NCI-H146 (cell line): ENCODE measurements around the gene GSTM3.
"Not testable (repeated sequence)": the region's sequence is repeated elsewhere in the genome, so short reads cannot be mapped to it uniquely, and the experiment has no call there.

Experiments
- DNase-seq: peaks from one replicate; lab custom pipeline; 2025; lab: John Stamatoyannopoulos, UW

The GSTM3 gene

DNA sequence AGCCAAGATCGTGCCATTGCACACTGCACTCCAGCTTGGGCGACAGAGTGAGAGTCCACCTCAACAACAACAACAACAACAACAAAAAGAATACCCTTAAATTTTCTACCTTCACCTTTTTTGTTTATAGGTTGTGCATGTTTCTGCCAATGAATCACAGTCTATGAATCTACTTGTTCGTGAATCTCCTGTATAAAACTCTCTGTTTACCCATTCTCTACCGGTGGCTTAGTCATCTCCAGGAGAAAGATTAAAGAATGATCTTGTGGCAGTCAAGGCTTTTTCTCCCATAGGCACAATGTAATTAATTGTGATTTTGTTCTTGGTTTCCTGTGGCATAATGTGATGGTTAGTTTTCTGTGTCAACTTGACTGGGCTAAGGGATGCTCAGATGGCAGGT, 43.0 kb downstream of the GSTM3 start:
- not testable (repeated sequence) for DNase-seq

DNA sequence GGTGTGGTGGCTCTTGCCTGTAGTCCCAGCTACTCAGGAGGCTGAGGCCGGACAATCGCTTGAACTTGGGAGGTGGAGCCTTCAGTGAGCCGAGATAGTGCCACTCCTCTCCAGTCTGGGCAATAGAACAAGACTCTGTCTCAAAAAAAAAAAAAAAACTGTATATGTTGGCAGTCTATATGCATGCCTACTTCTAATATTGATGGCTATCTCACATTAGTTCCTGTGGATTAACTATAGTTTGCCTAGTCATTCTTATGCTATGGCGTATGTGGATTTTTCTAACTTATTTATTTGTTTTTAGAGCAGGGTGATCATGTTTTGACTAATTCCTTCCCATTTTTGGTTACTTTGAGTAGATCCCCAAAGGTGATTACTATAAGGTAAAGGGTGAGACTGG, 43.8 kb downstream of the GSTM3 start:
- no peak for DNase-seq

DNA sequence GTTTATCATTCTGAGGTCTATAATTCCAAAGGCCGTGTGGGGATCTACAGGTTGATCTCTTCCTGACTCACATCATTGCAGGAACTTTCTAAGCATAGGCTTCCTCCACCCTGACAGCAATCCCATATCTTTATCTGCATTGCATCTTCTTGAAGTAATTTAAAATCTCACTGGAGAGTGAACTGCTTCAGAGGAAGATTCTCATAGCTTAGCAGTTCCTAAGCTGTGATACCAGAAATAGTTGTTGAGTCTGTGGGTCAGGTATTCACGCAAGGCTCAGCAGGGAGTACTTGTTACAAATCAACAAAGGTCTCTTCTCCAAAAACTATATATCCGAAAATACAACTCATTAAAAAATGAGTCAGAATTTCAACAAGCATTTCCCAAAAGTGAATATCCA, 45.7 kb downstream of the GSTM3 start:
- not testable (repeated sequence) for DNase-seq

DNA sequence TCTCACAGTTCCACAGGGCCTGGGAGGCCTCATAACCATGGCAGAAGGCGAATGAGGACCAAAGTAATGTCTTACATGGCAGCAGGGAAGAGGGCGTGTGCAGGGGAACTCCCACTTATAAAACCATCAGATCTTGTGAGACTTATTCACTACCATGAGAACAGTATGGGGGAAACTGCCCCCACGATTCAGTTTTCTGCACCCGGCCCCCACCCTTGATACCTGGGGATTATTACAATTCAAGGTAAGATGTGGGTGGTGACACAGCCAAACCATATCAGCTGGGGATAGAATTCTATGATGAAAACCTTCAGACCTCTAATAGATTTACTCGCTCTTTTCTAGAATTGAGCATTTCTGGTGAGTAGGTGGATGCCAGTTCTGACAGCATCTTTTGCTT, 46.4 kb downstream of the GSTM3 start:
- not testable (repeated sequence) for DNase-seq

DNA sequence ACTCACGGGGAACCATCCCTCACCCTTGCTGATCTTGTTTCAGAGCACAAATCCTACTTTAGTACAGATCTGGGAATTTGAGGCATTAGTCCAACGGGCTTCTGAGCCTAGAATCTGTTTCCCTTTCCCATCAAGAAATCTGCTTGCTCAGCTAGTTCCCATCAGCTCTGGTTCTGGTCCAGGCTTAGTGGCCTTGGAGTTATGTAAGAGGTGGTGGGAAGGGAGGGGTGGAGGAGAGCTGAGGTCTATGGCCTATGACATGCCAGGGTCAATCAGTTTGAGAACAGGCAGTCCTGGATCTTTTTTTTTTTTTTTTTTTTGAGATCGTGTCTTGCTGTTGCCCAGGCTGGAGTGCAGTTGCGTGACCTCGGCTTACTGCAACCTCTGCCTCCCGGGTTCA, 49.1 kb downstream of the GSTM3 start:
- no peak for DNase-seq

DNA sequence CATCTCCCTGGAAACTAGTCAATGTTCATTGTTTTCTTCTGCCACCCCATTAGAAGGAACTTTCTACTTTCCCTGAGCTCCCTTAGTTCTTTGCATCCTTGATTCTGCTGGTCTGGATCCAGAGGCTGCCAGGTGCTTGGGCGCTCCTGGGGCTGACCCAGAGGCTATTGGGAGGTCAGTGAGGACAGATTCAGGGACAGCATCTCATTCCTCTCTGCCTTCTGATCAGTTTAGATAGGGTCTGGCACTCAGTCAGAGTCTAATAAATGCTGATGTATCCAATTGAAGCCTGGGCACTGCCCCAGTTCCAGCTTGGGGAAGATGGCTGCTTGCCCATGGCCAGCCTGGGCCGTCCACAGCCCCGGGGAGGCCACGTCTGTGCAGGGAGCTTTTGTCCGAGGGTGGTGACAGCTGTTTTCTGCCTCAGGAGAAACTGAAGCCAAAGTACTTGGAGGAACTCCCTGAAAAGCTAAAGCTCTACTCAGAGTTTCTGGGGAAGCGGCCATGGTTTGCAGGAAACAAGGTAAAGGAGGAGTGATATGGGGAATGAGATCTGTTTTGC, 50.9 kb downstream of the GSTM3 start:
- no peak for DNase-seq

DNA sequence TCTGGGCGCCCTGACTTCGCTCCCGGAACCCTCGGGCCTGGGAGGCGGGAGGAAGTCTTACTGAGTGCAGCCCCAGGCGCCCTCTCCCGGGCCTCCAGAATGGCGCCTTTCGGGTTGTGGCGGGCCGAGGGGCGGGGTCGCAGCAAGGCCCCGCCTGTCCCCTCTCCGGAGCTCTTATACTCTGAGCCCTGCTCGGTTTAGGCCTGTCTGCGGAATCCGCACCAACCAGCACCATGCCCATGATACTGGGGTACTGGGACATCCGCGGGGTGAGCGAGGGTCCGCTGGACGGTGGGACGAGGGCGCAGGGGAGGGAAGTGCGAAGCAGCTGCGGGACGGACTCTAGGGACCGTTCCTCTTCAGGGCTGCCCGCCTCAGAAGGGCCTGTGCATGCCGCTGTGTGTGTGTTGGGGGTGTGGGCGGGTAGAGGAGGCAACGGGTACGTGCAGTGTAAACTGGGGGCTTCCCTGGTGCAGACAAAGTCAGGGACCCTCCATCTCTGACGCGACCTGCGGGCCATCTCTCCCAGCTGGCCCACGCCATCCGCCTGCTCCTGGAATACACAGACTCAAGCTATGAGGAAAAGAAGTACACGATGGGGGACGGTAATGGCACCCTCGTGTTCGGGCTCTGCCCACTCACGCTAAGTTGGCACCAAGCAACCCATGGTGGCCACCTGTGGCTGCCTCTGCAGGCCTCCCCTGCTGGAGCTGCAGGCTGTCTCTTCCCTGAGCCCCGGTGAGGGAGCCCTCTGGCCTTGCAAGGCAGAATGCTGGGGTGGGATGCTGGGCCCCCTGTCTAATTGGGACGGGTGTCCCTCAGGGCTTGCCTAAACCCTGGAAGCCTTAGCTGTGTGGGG, 53.0 kb downstream of the GSTM3 start, which contains the start of gene GSTM1:
Gene GSTM1, plus strand, starts transcription at position 177 of the 859 bp plus-strand sequence. Its CDS starts 57 bp downstream, at position 234.
- DNase-seq: no peak

DNA sequence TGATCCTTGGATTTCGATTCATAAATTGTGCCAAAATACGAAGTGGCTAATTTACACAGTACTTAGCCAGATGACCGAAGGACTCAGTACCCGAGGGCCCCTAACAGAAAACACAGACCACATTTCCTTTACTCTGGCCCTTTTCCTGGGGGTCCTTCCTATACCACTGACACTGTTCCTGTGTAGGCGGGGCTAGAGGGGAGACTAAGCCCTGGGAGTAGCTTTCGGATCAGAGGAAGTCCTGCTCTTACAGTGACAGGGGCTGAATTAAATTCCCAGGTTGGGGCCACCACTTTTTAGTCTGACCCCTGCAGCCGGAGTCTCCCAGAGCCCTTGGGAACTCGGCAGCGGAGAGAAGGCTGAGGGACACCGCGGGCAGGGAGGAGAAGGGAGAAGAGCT, 53.7 kb downstream of the GSTM3 start:
- DNase-seq: not testable (repeated sequence)

DNA sequence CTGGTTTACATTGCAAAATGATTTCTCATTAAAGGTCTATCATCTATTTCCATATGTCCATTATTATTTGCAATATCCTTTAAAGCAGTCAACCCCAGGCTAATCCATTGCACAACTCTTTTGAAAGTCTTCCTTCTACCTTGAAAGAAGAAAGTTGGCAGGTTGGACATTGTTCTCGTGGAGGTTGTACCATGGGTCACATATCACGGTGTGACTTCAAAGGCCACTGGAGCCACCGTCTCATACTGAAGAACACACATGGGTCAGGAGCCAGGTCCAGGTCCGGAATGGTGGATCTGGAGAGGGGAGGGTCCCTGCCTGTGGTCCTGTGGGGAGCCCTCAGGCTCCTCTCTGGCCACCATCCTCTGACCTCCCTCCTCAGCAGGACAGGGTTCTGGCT, 54.9 kb downstream of the GSTM3 start:
- not testable (repeated sequence) for DNase-seq

DNA sequence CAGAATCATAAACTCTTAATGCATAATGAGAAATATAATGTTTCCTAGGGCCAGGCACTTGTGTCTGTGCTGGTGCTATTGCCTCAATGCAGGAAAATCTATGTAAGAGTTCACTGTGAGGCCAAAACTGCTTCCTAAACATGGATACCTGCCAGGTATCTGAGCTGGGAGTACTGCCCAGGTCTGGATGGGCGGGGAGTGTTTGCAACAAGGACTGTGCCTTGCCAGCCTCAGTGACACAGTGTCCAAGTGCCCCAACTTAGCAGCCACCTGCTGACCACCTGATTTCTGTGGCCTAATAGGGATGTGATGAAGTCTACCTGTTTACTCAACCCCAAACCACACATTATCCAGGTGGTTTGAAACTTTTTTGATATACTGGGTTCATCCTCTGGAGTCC, 55.4 kb downstream of the GSTM3 start:
- DNase-seq: not testable (repeated sequence)

DNA sequence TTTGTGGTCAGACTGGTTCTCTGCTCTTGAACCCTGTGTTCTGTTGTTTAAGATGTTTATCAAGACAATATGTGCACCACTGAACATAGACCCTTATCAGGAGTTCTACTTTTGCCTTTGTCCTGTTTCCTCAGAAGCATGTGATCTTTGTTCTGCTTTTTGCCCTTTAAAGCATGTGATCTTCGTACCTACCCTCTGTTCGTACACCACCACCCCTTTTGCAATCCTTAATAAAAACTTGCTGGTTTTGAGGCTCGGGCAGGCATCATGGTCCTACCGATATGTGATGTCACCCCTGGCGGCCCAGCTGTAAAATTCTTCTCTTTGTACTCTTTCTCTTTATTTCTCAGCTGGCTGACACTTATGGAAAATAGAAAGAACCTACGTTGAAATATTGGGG, 56.1 kb downstream of the GSTM3 start:
- not testable (repeated sequence) for DNase-seq
